Stomach (tissue), 4 donors: Measurements from ENCODE around the gene DERA.
A peak's percentile ranks its signal among the peaks of the same experiment; 100 is the strongest.

ENCODE experiments used
- EP300 ChIP-seq: sonication (generic); formaldehyde crosslinking; IDR thresholded peaks from one replicate; pipeline ENCODE4 v1.6.1; 2017; ENCODE audit warnings: antibody characterized with exemption
- TF ChIP-seq, protein P1 (sequence below), 7 experiments: fragments of 450-650 bp in 4 of 7; fragments of 200-600 bp in 3 of 7; sonication (generic) in 3 of 7; IDR thresholded peaks; one replicate each; pipeline ENCODE4 v1.5.1; 2016 to 2019; ENCODE audit warnings: antibody characterized with exemption in 7 of 7, control low read depth in 2 of 7, mild to moderate bottlenecking in 1 of 7

DNA sequence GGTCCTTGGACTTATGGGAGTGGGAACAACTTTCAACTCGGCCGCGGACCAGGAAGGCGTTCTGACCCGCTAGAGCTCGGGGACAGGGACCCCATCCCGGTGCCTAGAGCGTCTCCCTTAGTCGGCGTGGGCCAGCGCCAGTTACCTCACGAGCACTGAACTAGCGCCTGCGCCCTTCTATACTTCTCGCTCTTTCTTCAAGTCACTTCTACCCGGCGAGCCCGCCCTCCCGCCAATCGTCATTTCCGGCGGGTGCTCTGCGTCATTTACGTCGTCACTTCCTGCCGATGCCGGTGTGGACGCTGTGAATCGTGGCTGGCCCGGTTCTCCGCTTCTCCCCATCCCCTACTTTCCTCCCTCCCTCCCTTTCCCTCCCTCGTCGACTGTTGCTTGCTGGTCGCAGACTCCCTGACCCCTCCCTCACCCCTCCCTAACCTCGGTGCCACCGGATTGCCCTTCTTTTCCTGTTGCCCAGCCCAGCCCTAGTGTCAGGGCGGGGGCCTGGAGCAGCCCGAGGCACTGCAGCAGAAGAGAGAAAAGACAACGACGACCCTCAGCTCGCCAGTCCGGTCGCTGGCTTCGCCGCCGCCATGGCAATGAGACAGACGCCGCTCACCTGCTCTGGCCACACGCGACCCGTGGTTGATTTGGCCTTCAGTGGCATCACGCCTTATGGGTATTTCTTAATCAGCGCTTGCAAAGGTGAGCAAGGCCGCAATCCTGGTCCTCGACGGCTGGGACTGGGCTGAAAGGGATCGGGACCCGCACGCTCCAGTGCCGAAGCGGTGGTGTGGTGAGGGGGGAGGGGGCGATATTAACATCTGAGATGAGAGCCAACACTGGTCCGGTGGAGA lies 28.8 kb upstream of the DERA start, which contains the start of gene STRAP:
- TF ChIP-seq EP300: peak; percentile 41
- TF ChIP-seq, protein P1, sequence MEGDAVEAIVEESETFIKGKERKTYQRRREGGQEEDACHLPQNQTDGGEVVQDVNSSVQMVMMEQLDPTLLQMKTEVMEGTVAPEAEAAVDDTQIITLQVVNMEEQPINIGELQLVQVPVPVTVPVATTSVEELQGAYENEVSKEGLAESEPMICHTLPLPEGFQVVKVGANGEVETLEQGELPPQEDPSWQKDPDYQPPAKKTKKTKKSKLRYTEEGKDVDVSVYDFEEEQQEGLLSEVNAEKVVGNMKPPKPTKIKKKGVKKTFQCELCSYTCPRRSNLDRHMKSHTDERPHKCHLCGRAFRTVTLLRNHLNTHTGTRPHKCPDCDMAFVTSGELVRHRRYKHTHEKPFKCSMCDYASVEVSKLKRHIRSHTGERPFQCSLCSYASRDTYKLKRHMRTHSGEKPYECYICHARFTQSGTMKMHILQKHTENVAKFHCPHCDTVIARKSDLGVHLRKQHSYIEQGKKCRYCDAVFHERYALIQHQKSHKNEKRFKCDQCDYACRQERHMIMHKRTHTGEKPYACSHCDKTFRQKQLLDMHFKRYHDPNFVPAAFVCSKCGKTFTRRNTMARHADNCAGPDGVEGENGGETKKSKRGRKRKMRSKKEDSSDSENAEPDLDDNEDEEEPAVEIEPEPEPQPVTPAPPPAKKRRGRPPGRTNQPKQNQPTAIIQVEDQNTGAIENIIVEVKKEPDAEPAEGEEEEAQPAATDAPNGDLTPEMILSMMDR (IDR thresholded peaks at IDR 0.05): no peak
